H1 (cell line): ENCODE results near the gene R3HDM1. TPM values are rescaled to one million over a fixed set of nuclear protein-coding genes. Genes with fewer than 3 reads are reported as not detected.

Experiments
- BCL11A ChIP-seq, 2 experiments: IDR thresholded peaks; one replicate each; pipeline ENCODE4 v1.6.1; 2011; ENCODE audit warnings: low read depth in 2 of 2, low read length in 2 of 2, mild to moderate bottlenecking in 2 of 2
- HDAC2 ChIP-seq, 2 experiments: fragments of 300-600 bp in 1 of 2; sonication (generic) in 1 of 2; IDR thresholded peaks; 2 replicates each; pipeline ENCODE4 v1.6.1; 2011 to 2012; ENCODE audit warnings: low read depth in 2 of 2, low read length in 2 of 2, mild to moderate bottlenecking in 2 of 2, moderate library complexity in 2 of 2, borderline replicate concordance in 1 of 2, inconsistent platforms in 1 of 2
- TBP ChIP-seq: IDR thresholded peaks from 2 replicates; pipeline ENCODE4 v1.6.1; 2011; ENCODE audit warnings: low read depth, low read length, improper control_type of control experiment
- polyA plus RNA-seq, 7 experiments: library from polyadenylated mRNA; depleted of rRNA in 3 of 7; stranded (reverse) in 5 of 7; unstranded in 2 of 7; fragments of >200 nt in 5 of 7; fragments of 200-250 nt in 2 of 7; gene quantifications; 1 replicate in 5 of 7; 2 replicates in 1 of 7; 4 replicates in 1 of 7; pipeline versions ENCODE4 v1.2.1 to v1.2.3, GENCODE V29; 2011 to 2013; ENCODE audit warnings: missing spikeins in 2 of 7, mixed read lengths in 2 of 7
- total RNA-seq: library from RNA; stranded (reverse); fragmentation: NEBNext Ultra II Directional; extraction: Animal tissue kit (Norgen Biotek cat#: 25700); gene quantifications from 2 replicates; pipeline ENCODE4 v1.2.1, GENCODE V29; 2021
- TF ChIP-seq, protein P1 (sequence below): IDR thresholded peaks from 2 replicates; pipeline ENCODE4 v1.6.1; 2011; ENCODE audit warnings: low read depth, mild to moderate bottlenecking, low read length; ENCODE audit not compliant: insufficient read depth

The R3HDM1 gene
- total and polyA plus RNA-seq, 2 of the 8 experiments (the other 6 are each of a cell fraction or from before 2014, with no cell fraction given), result 77.7 to 120 TPM

GRCh38 chr2:135694711-135695110 lies 163.4 kb downstream of the R3HDM1 start (continued):
- TF ChIP-seq, protein P1, sequence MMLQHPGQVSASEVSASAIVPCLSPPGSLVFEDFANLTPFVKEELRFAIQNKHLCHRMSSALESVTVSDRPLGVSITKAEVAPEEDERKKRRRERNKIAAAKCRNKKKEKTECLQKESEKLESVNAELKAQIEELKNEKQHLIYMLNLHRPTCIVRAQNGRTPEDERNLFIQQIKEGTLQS, result no peak
- TF ChIP-seq HDAC2 (IDR thresholded peaks at IDR 0.05; ENCODE audit: borderline replicate concordance in 1 of 2, low read depth in 2 of 2, low read length in 2 of 2) (no peak), TBP (no peak), BCL11A (IDR thresholded peaks at IDR 0.05; ENCODE audit: low read depth in 2 of 2, low read length in 2 of 2) (no peak)
- TF ChIP-seq, all 59 proteins: peak for 0
